Erythroblast (primary cell): ENCODE results near the gene AGAP5.
"Not testable (repeated sequence)": the region's sequence is repeated elsewhere in the genome, so short reads cannot be mapped to it uniquely, and the experiment has no call there.

Experiments used
- GATA1 ChIP-seq: IDR thresholded peaks from 2 replicates; pipeline ENCODE4 v1.6.1; 2011; ENCODE audit warnings: low read depth, mild to moderate bottlenecking, control low read depth, low read length, moderate library complexity
- POLR2A ChIP-seq: IDR thresholded peaks from 2 replicates; pipeline ENCODE4 v1.6.1; 2011; ENCODE audit warnings: mild to moderate bottlenecking, low read length

DNA sequence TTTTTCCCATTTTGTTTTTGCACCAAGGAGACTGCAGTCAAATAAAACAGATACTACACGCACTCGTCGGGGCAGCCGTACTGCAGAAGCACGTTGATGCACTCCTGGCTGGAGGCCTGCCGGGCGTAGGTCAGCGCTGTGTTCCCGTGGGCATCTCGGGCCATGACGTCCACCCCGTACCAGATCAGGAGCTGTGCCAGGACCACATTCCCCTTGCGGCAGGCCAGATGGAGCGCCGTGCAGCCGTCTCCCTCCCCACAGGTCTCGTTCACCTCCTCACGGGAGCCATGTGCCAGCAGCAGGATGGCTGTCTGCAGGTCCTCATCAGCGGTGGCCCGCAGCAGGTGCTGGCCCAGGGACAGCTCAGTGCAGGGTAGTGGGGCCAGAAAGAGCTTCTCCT lies 23.4 kb downstream of the AGAP5 start:
- TF ChIP-seq POLR2A, GATA1: not testable (repeated sequence)
